Activated T-helper 17 cell treated with anti-CD3 and anti-CD28 coated beads, Interleukin-2, amount 50 U/mL, for 72 hours (primary cell): ENCODE results near the gene SERPINF2. TPM values are rescaled to one million over a fixed set of nuclear protein-coding genes. Genes with fewer than 3 reads are reported as not detected.
"Not testable (repeated sequence)": the region's sequence is repeated elsewhere in the genome, so short reads cannot be mapped to it uniquely, and the experiment has no call there.

Experiments
- ATAC-seq: fragments of 150-1000 bp; cut with Tn5 transposase; replicated peaks from 2 replicates; pipeline ENCODE4 v1.10.0; 2021; ENCODE audit warnings: mild to moderate bottlenecking, moderate library complexity
- H3K27ac Mint-ChIP-seq: one replicate; pipeline ENCODE4 v1.8.0; 2022; ENCODE audit warnings: mixed read lengths
- H3K27me3 Mint-ChIP-seq: one replicate; pipeline ENCODE4 v1.8.0; 2022; ENCODE audit warnings: mixed read lengths
- H3K36me3 Mint-ChIP-seq: one replicate; pipeline ENCODE4 v1.8.0; 2022; ENCODE audit warnings: low read depth, mild to moderate bottlenecking, mixed read lengths
- H3K4me1 Mint-ChIP-seq: one replicate; pipeline ENCODE4 v1.8.0; 2022; ENCODE audit warnings: mixed read lengths
- H3K4me3 Mint-ChIP-seq: one replicate; pipeline ENCODE4 v1.8.0; 2022; ENCODE audit warnings: mild to moderate bottlenecking, mixed read lengths
- H3K9me3 Mint-ChIP-seq: one replicate; pipeline ENCODE4 v1.8.0; 2022; ENCODE audit warnings: mixed read lengths
- total RNA-seq, 2 donors: library from RNA; stranded (reverse); gene quantifications; one replicate each; pipeline ENCODE4 v1.2.3, GENCODE V29; 2022

The SERPINF2 gene
- under 1 TPM; 0.45 to 0.85 TPM for total RNA-seq

DNA sequence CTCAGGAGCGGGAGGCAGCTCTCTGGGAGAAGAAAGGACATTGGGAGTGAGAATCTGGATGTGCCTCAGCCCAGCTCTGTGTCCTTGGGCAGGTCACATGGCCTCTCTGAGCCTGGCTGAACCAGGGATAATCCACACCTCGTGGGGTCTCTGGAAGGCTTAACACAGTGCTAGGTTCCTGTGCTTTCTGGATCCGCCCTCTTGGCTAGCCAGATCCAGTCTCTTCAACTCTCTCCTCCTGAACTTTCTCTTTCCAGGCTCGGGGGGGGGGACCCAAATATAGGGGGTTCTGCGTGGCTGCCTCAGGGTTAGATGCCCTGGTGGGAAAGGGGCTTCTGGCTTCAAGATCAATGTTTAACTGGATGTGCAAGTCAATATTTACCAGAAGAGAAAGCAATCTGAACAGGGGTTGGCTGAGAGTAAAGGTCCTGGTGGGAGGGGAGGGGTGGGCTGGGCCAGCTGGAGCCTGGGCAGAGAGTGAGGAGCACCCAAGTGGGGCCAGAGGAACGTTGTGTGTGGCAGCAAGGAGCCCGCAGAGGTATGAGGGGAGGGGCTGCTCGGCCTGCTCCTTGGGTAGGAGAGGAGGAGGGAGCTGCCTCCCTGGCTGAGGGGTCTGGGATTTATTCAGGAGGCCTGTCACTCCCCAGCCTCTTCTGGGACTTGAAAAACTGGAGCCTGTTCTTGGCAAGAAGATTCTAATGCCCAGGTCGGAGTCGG lies at the start of gene SERPINF2:
Gene SERPINF2, plus strand, starts transcription at position 501 of the 717 bp plus-strand sequence. CDS start 2,125 bp downstream, outside the sequence.
- no peak for ATAC-seq

DNA sequence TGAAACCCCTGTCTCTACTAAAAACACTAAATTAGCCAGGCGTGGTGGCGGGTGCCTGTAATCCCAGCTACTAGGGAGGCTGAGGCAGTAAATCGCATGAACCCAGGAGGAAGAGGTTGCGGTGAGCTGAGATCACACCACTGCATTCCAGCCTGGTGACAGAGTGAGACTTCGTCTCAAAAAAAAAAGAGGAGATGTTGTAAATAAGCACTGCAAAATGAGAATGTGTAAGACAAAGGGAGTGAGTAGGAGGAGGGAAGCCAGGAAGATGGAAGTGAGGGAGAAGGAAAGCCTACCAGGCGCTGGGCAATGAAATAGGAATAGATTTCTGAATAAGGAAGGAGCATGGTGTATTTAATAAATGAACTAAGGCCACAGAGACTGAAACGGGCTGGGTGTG lies 49.3 kb upstream of the SERPINF2 start:
- ATAC-seq, result no peak
- Mint-ChIP-seq H3K4me1 (no peaks in the 10 kb centered on the region), H3K4me3 (no peak overlapping the region), H3K9me3 (no peaks in the 10 kb centered on the region), H3K27ac (no peak overlapping the region), H3K36me3 (no peaks in the 10 kb centered on the region), H3K27me3 (no peaks in the 10 kb centered on the region)

More for the DNA sequence above, at the start of gene SERPINF2:
- Mint-ChIP-seq H3K36me3 (no peaks in the 10 kb centered on the region), H3K4me3 (no peak within 1 kb of the TSS), H3K27me3 (no peaks in the 10 kb centered on the region), H3K9me3 (no peaks in the 10 kb centered on the region), H3K27ac (no peak within 1 kb of the TSS), H3K4me1 (no peaks in the 10 kb centered on the region)

DNA sequence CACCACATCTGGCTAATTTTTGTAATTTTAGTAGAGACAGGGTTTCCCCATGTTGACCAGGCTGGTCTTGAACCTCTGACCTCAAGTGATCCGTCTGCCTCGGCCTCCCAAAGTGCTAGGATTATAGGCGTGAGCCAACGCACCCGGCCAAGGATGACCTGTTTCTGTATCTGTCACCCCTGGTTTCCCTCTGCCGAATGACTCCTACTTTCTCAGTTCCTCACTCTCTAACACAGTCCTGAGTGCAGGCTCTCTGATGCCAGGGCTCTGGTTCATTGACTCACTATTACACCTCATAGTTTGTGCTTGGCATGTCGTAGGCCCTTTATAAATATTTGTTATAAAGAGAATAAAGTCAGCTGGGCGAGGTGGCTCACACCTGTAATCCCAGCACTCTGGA lies 47.3 kb upstream of the SERPINF2 start:
- ATAC-seq, result no peak
- Mint-ChIP-seq H3K27me3 (no peaks in the 10 kb centered on the region), H3K4me1 (no peaks in the 10 kb centered on the region), H3K4me3 (no peak overlapping the region), H3K27ac (no peak overlapping the region), H3K9me3 (no peaks in the 10 kb centered on the region), H3K36me3 (no peaks in the 10 kb centered on the region)

DNA sequence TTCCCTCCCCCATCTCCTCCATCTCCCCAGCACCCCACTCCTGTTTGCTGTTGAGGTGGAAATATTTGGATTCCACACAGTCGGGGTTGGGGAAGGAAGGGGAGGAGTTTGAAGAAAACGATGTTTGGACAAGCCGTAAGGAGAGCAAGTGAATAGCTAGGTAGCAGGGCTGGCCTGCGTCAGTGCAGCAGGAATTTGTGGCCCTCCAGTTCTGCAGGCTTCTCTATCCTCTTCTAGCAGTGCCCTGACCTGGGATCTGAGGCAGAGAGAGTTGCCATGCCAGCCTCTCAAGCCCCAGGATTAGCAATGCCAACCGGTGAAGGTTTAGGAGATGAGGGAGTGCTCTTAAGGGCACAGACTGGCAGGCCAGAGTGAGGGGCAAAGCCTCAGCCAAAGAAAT lies 45.0 kb upstream of the SERPINF2 start:
- no peak overlapping the region for H3K27ac Mint-ChIP-seq
- no peaks in the 10 kb centered on the region for H3K4me1 Mint-ChIP-seq
- H3K9me3 Mint-ChIP-seq, result no peaks in the 10 kb centered on the region
- no peak for ATAC-seq
- H3K27me3 Mint-ChIP-seq, result no peaks in the 10 kb centered on the region
- H3K36me3 Mint-ChIP-seq, result no peaks in the 10 kb centered on the region
- H3K4me3 Mint-ChIP-seq, result no peak overlapping the region

DNA sequence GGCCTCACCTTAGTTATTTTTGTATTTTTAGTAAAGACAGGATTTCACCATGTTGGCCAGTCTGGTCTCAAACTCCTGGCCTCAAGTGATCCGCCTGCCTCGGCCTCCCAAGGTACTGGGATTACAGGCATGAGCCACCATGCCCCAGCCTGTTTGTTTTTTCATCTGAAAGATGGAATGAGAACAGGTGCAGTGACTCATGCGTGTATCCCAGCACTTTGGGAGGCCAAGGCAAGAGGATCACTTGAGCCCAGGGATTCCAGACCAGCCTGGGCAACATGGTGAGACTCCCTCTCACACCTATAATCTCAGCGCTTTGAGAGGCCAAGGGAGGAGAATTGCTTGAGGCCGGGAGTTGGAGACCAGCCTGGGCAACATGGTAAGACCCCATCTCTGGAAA lies 42.8 kb upstream of the SERPINF2 start:
- H3K4me1 Mint-ChIP-seq, H3K4me3 Mint-ChIP-seq, H3K36me3 Mint-ChIP-seq, ATAC-seq, H3K9me3 Mint-ChIP-seq, H3K27me3 Mint-ChIP-seq, H3K27ac Mint-ChIP-seq: not testable (repeated sequence)

DNA sequence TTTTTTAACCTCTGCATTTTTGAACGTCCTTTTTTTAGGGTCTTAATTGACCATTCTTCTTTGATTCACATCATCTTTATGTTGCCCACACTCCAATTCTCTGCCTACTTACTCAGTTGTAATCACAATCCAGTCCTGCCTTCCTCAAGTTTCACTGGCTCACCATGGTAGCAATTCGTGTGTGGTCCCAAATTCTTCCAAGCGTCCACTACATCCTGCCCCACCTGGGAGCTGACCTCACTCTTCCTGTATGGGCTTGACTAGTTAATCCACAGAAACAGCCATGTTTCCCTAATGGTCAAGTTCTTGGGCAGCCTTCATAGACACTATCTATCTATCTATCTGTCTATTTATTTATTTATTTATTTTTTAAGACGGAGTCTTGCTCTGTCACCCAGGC lies 39.6 kb upstream of the SERPINF2 start:
- ATAC-seq, result no peak
- Mint-ChIP-seq H3K27ac (no peak overlapping the region), H3K27me3 (no peaks in the 10 kb centered on the region), H3K4me1 (no peaks in the 10 kb centered on the region), H3K4me3 (no peak overlapping the region), H3K9me3 (no peaks in the 10 kb centered on the region), H3K36me3 (no peaks in the 10 kb centered on the region)

DNA sequence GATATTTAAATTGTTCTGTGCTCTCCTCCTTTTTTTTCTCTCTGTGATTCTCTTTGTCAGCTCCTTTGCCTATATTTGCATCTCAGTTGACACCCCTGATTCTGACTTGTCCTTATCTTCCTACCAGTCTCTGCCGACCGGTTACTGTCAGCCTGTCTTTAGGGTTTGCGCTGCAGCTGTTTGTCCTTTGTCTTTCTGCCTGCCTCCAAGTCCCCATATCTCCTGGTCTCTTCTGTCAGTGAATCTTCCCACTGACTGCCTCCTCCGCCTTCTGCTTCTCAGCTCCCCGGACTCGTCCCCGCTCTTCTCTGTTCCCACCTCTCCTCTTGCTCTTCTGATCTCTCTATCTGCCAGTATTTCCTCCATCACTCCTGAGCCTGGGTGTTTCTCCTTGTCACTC lies 37.7 kb upstream of the SERPINF2 start:
- no peak overlapping the region for H3K4me3 Mint-ChIP-seq
- H3K27ac Mint-ChIP-seq, result peak overlapping the region; percentile 3
- H3K9me3 Mint-ChIP-seq, result no peaks in the 10 kb centered on the region
- no peak for ATAC-seq
- no peaks in the 10 kb centered on the region for H3K27me3 Mint-ChIP-seq
- H3K4me1 Mint-ChIP-seq, result no peaks in the 10 kb centered on the region
- no peaks in the 10 kb centered on the region for H3K36me3 Mint-ChIP-seq

DNA sequence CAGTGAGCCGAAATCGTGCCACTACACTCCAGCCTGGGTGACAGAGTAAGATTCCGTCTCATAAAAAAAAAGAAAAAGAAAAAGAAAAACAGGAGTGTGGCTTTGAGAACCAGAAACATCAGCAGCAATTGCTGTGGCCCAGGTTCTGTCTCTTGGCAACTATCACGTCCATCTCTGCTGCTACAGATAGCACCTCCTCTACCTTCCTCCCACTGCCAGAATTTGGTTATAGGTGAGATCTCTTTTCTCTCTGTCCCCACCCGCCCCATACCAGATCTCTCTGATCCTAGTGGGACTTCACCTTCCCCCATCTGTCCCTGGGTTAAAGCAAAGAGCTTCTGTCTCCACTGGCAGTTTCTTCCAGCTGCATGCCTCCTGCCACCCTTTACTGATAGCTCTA lies 35.6 kb upstream of the SERPINF2 start:
- H3K36me3 Mint-ChIP-seq, result peaks cover 8% of the 10 kb centered on the region
- H3K4me1 Mint-ChIP-seq, result no peaks in the 10 kb centered on the region
- H3K27ac Mint-ChIP-seq, result peak overlapping the region; percentile 54
- H3K27me3 Mint-ChIP-seq, result no peaks in the 10 kb centered on the region
- no peak overlapping the region for H3K4me3 Mint-ChIP-seq
- no peak for ATAC-seq
- H3K9me3 Mint-ChIP-seq, result no peaks in the 10 kb centered on the region

DNA sequence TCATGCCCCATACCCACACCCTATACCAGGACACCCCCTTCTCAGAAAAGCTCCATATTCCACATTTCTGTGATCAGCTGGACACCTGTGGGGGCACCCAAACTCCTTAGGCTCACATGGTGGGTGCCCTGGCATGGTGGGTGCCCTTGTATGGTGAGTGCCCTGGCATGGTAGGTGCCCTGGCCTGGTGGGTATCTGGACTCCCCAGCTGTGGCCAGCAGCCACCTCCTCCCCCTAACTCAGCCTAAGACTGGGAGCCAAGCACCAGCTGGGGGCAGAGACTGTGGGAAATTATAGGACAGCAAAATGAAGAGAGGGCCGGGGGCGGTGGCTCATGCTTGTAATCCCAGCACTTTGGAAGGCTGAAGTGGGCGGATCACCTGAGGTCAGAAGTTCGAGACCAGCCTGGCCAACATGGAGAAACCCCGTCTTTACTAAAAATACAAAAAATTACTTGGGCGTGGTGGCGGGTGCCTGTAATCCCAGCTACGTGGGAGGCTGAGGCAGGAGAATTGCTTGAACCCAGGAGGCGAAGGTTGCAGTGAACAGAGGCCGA lies 33.8 kb upstream of the SERPINF2 start:
- H3K27ac Mint-ChIP-seq, H3K9me3 Mint-ChIP-seq, H3K4me1 Mint-ChIP-seq, H3K27me3 Mint-ChIP-seq, ATAC-seq: not testable (repeated sequence)
- H3K4me3 Mint-ChIP-seq, result peak overlapping the region; percentile 60
- H3K36me3 Mint-ChIP-seq, result peaks cover 17% of the 10 kb centered on the region

DNA sequence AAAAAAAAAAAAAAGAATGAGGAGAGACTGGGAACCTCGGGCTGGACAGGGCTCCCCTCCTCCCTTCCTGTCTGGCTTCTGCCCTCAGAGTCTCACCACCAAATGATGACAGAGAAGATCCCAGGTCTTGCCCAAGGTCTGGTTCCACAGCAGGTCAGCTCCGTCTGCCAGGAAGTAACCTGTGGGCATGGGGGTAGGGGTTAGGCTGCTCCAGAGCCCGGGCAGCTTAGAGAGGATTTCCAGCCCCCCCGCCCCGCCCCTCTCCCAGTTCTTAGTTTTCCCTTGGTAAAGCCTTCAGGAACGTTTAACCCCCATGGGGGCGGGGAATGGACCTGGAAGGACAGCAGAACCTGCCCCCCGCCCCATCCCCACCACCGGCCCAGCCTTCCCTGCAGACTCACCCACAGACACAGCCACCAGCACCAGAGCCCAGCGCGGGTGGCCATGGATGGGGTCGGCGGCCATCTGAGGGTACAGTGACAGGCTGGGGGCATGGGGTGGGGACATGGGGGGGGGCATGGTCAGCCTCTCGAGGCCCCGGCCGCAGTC lies 33.2 kb upstream of the SERPINF2 start:
- peak overlapping the region; percentile 60 for H3K4me3 Mint-ChIP-seq
- H3K27ac Mint-ChIP-seq, result no peak overlapping the region
- peaks cover 17% of the 10 kb centered on the region for H3K36me3 Mint-ChIP-seq
- no peaks in the 10 kb centered on the region for H3K4me1 Mint-ChIP-seq
- H3K9me3 Mint-ChIP-seq, result no peaks in the 10 kb centered on the region
- no peaks in the 10 kb centered on the region for H3K27me3 Mint-ChIP-seq
- peak; percentile 34 for ATAC-seq

DNA sequence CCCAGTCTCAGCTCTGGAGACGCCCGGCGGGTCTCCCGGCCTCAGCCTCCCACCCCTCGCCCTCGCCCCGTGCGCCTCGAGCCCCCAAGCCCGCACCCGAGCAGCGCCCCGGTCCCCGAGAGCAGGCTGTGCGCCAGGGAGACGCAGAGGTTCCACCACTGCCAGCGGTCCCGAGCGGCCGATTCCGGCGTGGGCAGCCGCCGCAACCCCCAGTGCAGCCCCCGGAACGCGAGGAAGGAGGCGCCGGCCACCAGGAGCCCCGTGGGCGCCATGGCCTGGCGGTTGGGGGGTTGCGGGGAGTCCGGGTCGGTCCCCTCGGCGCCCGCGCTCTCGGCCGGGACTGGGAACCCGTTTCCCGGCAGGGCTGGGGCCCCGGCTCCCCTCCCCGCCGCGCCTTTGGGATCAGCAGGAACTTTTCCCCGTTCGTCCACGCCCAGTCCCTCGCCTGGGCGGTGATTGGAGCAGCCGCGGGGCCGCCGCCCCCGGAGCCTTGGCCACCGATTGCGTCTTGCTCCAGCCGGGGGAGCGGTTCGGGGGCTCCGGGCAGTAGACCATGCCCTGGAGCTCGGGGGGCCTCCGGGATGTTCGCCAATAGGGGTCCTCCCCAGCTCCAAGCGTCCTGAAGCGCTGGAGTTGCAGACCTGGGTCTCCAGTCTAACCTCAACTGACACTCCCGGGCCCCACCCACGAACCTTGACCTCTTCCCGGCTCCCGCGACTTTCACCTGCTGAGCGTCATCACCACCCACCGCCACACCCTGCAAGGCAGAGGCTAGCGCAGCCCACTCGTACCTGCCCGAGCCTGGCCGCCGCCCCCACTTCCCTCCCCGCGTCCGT lies 32.5 kb upstream of the SERPINF2 start, which contains the start of gene TLCD2:
Gene TLCD2, minus strand, starts transcription at position 407 of the 836 bp plus-strand sequence. Its CDS starts 135 bp downstream, at position 272.
- Mint-ChIP-seq H3K27me3 (no peaks in the 10 kb centered on the region), H3K9me3 (no peaks in the 10 kb centered on the region), H3K4me3 (peak within 1 kb of the TSS; percentile 60), H3K4me1 (no peaks in the 10 kb centered on the region), H3K36me3 (peaks cover 17% of the 10 kb centered on the region), H3K27ac (no peak within 1 kb of the TSS)
- peak; percentile 63 for ATAC-seq

DNA sequence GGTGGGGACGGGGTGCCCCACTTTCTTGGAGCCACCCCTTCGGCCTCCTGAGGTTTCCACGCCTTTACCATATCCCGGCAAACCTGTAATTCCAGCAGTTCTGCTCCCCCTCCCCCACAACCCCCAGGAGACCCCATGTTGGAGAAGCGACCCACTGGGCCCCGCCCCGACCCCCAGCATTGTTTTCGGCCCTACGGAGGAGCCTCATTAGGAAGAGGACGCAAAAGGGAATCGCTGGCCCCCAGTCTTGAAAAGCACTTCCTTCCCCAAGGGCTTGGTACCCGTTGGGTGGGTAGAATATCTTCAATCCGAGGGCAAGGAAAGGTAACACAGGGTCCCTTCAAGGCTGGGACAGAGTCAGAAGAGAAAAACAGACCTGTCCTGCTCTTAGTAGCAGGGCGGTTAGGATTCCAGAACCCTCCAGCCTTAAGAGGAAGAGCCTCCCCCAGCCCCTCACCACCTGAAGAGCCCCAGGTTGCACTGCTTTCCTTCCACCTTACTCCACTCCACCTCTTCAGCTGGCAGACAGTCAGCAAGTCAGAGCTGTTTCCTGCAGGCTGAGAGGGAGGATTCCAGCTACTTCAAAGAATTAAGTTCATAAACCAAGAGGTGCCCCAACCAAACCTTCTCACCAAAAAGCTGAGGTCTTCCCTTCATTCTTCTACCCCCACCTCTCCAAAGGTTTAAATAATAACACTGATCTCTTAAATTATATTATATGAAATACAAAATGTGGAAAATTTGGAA lies 31.7 kb upstream of the SERPINF2 start:
- no peaks in the 10 kb centered on the region for H3K27me3 Mint-ChIP-seq
- ATAC-seq, result no peak
- H3K27ac Mint-ChIP-seq, result no peak overlapping the region
- H3K9me3 Mint-ChIP-seq, result no peaks in the 10 kb centered on the region
- peak overlapping the region; percentile 57 for H3K4me3 Mint-ChIP-seq
- peaks cover 17% of the 10 kb centered on the region for H3K36me3 Mint-ChIP-seq
- H3K4me1 Mint-ChIP-seq, result no peaks in the 10 kb centered on the region

DNA sequence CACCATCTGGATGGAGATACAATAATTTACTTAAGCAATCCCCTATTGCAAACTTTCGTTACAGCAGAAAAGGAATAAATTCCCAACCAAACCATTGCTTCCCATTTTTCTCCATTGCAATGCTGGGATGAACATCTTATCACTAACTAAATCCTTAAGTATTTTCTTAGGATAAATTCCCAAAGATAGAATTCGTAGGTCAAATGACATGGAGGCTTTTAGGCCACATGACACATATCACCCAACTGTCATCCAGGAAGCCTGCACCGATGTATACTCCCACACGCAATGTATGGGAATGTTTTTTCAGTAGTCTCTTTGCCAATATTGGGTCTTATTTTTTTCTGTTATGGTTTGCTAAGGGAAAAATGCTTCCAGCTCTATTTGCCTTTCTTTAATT lies 30.9 kb upstream of the SERPINF2 start:
- no peak overlapping the region for H3K27ac Mint-ChIP-seq
- H3K4me1 Mint-ChIP-seq, result no peaks in the 10 kb centered on the region
- H3K4me3 Mint-ChIP-seq, result peak overlapping the region; percentile 57
- H3K36me3 Mint-ChIP-seq, result peaks cover 24% of the 10 kb centered on the region
- ATAC-seq, result no peak
- H3K27me3 Mint-ChIP-seq, result no peaks in the 10 kb centered on the region
- no peaks in the 10 kb centered on the region for H3K9me3 Mint-ChIP-seq

DNA sequence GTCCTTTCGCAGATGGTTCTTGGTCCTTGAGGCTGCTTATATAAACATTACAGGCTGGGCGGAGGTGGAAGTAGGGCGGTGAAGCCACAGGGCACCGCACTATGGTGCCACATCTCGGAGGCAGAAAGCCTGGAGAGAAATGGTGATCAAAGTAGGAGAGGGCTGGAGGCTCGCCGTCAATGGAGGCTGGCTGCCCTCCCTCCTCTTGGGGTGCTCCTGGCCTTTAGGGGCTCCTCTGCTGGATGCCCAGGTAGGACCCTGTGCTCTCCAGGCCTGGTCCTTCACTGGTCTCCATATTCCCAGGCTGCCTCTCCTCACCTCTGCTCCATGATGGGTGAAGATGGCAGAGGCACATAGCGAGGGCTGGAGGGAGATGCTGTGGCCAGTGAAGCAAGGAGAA lies 30.4 kb upstream of the SERPINF2 start:
- Mint-ChIP-seq H3K27me3 (no peaks in the 10 kb centered on the region), H3K4me1 (no peaks in the 10 kb centered on the region), H3K27ac (no peak overlapping the region)

More for the DNA sequence above, 30.4 kb upstream of the SERPINF2 start:
- ATAC-seq, result no peak
- H3K4me3 Mint-ChIP-seq, result no peak overlapping the region
- no peaks in the 10 kb centered on the region for H3K9me3 Mint-ChIP-seq
- peaks cover 24% of the 10 kb centered on the region for H3K36me3 Mint-ChIP-seq
